Inflammatory macrophage treated with lipopolysaccharide for 1 hour (primary cell): Measurements from ENCODE around the gene TRIM66.

Experiments used
- DNase-seq, 2 donors: peaks; one replicate each; pipeline ENCODE4 v3.0.0-alpha.2; 2020 to 2022

TRIM66 gene

GRCh38 chr11:8654503-8654902 lies 28.0 kb downstream of the TRIM66 start:
- DNase-seq = no peak

- no peak for DNase-seq
Observed at GRCh38 chr11:8652140-8652539, 30.3 kb downstream of the TRIM66 start.

- no peak for DNase-seq
Observed at GRCh38 chr11:8650401-8650990, 32.0 kb downstream of the TRIM66 start.

GRCh38 chr11:8649361-8649760 lies 33.1 kb downstream of the TRIM66 start:
- DNase-seq = no peak

- no peak for DNase-seq
Observed at GRCh38 chr11:8646873-8647272, 35.6 kb downstream of the TRIM66 start.

GRCh38 chr11:8642196-8642841 lies 40.1 kb downstream of the TRIM66 start:
- no peak for DNase-seq

- DNase-seq = no peak
Observed at GRCh38 chr11:8641332-8641731, 41.1 kb downstream of the TRIM66 start.

GRCh38 chr11:8640267-8640906 lies 42.1 kb downstream of the TRIM66 start:
- no peak for DNase-seq

- DNase-seq = no peak
Observed at GRCh38 chr11:8639655-8640054, 42.8 kb downstream of the TRIM66 start.

GRCh38 chr11:8638300-8638699 lies 44.2 kb downstream of the TRIM66 start:
- no peak for DNase-seq

- no peak for DNase-seq
Observed at GRCh38 chr11:8636127-8636526, 46.3 kb downstream of the TRIM66 start.

- no peak for DNase-seq
Observed at GRCh38 chr11:8634498-8634897, 48.0 kb downstream of the TRIM66 start.

- DNase-seq = no peak
Observed at GRCh38 chr11:8631395-8632118, 50.9 kb downstream of the TRIM66 start.

- DNase-seq = no peak
Observed at GRCh38 chr11:8624698-8625097, 57.8 kb downstream of the TRIM66 start.

GRCh38 chr11:8621147-8621546 lies 61.3 kb downstream of the TRIM66 start:
- DNase-seq = no peak

GRCh38 chr11:8617063-8617462 lies 65.4 kb downstream of the TRIM66 start:
- no peak for DNase-seq

GRCh38 chr11:8615291-8616032 lies 67.0 kb downstream of the TRIM66 start:
- DNase-seq = no peak

GRCh38 chr11:8614497-8614896 lies 68.0 kb downstream of the TRIM66 start:
- no peak for DNase-seq

GRCh38 chr11:8613036-8613435 lies 69.4 kb downstream of the TRIM66 start:
- DNase-seq = no peak

GRCh38 chr11:8612522-8612921 lies 69.9 kb downstream of the TRIM66 start:
- DNase-seq = no peak

GRCh38 chr11:8610532-8611116 lies 71.8 kb downstream of the TRIM66 start:
- DNase-seq = no peak

GRCh38 chr11:8608652-8609051 lies 73.8 kb downstream of the TRIM66 start:
- peak in 1 of 2 donors; percentile 47 for DNase-seq
